DLD1 (cell line): ENCODE results near the gene TCF7L2.
"Not testable (repeated sequence)": the region's sequence is repeated elsewhere in the genome, so short reads cannot be mapped to it uniquely, and the experiment has no call there.

ENCODE experiments used
- in situ Hi-C: cut with HindIII; loops from 2 replicates; pipeline ENCODE4 v1.10.0; 2017; ENCODE audit warnings: low sequenced_read_pairs

Gene TCF7L2

GRCh38 chr10:113059371-113059780 lies 109.3 kb downstream of the TCF7L2 start:
- in situ Hi-C loops, result no loop called here

GRCh38 chr10:113060201-113061053 lies 110.4 kb downstream of the TCF7L2 start:
- in situ Hi-C loops, result no loop called here

GRCh38 chr10:113061054-113061430 lies 111.0 kb downstream of the TCF7L2 start:
- in situ Hi-C loops, result no loop called here

GRCh38 chr10:113061557-113061956 lies 111.5 kb downstream of the TCF7L2 start:
- in situ Hi-C loops, result no loop called here

- in situ Hi-C loops, result no loop called here
Measured at GRCh38 chr10:113063043-113063967, 113.3 kb downstream of the TCF7L2 start.

GRCh38 chr10:113064039-113064438 lies 114.0 kb downstream of the TCF7L2 start:
- in situ Hi-C loops, result no loop called here

GRCh38 chr10:113066120-113066519 lies 116.1 kb downstream of the TCF7L2 start:
- in situ Hi-C loops, result not testable (repeated sequence)

GRCh38 chr10:113066561-113067312 lies 116.7 kb downstream of the TCF7L2 start:
- in situ Hi-C loops, result no loop called here

GRCh38 chr10:113067501-113067900 lies 117.5 kb downstream of the TCF7L2 start:
- in situ Hi-C loops, result no loop called here

GRCh38 chr10:113068178-113068890 lies 118.3 kb downstream of the TCF7L2 start:
- in situ Hi-C loops, result no loop called here

- in situ Hi-C loops, result no loop called here
Measured at GRCh38 chr10:113069595-113069994, 119.5 kb downstream of the TCF7L2 start.

GRCh38 chr10:113071446-113071845 lies 121.4 kb downstream of the TCF7L2 start:
- in situ Hi-C loops, result no loop called here

GRCh38 chr10:113073549-113074189 lies 123.6 kb downstream of the TCF7L2 start:
- in situ Hi-C loops, result no loop called here

- in situ Hi-C loops, result no loop called here
Measured at GRCh38 chr10:113076949-113077348, 126.9 kb downstream of the TCF7L2 start.

- in situ Hi-C loops, result no loop called here
Measured at GRCh38 chr10:113078282-113078907, 128.3 kb downstream of the TCF7L2 start.

- in situ Hi-C loops, result no loop called here
Measured at GRCh38 chr10:113080061-113080924, 130.2 kb downstream of the TCF7L2 start.

- in situ Hi-C loops, result no loop called here
Measured at GRCh38 chr10:113080925-113081229, 130.8 kb downstream of the TCF7L2 start.

- in situ Hi-C loops, result no loop called here
Measured at GRCh38 chr10:113084031-113084430, 134.0 kb downstream of the TCF7L2 start.

- in situ Hi-C loops, result no loop called here
Measured at GRCh38 chr10:113085776-113086175, 135.7 kb downstream of the TCF7L2 start.
